ENCODE measurements around the gene CAMK2B. TPM values are rescaled to one million over a fixed set of nuclear protein-coding genes. Genes with fewer than 3 reads are reported as not detected.
A peak's percentile ranks its signal among the peaks of the same experiment; 100 is the strongest.

Gene CAMK2B
- 1 to 10 TPM in 2 of 4 donors, under 1 TPM in 2; 0.89 to 5.1 (median 1.2) TPM for total RNA-seq

DNA sequence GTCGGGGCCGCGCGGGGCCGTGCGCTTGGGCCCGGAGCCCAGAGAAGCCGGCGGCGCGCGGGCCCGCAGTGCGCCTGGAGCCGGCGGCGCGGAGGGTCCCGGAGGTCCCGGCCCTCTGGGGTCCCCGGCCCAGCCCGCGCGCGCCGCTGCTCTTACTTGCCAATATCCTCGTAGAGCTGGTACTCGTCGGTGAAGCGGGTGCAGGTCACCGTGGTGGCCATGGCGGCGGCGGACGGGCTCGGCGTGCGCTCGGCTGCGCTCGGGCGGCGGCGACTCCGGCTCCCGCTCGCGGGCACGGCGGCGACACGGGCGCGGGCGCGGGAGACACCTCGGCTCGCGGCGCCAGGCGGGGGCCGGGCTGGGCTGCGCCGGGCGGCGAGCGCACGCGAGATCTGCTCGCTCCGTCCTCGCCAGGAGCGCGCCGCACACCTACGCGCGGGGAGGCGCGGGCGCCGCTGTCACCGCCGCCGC, at the start of gene CAMK2B:
Gene CAMK2B (minus strand): TSS at position 394 of the 471 bp plus-strand sequence. CDS start 173 bp downstream, at position 221.
- no CpG with 5 or more reads among the region's 85 CpGs for WGBS
- no peak for DNase-seq (ENCODE audit: low spot score in 2 of 2)
- peak within 1 kb of the TSS; percentile 47 for H3K4me3 ChIP-seq
- TF ChIP-seq, protein P1, sequence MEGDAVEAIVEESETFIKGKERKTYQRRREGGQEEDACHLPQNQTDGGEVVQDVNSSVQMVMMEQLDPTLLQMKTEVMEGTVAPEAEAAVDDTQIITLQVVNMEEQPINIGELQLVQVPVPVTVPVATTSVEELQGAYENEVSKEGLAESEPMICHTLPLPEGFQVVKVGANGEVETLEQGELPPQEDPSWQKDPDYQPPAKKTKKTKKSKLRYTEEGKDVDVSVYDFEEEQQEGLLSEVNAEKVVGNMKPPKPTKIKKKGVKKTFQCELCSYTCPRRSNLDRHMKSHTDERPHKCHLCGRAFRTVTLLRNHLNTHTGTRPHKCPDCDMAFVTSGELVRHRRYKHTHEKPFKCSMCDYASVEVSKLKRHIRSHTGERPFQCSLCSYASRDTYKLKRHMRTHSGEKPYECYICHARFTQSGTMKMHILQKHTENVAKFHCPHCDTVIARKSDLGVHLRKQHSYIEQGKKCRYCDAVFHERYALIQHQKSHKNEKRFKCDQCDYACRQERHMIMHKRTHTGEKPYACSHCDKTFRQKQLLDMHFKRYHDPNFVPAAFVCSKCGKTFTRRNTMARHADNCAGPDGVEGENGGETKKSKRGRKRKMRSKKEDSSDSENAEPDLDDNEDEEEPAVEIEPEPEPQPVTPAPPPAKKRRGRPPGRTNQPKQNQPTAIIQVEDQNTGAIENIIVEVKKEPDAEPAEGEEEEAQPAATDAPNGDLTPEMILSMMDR (IDR thresholded peaks at IDR 0.05): no peak
- TF ChIP-seq POLR2AphosphoS5 (IDR thresholded peaks at IDR 0.05) (no peak), EP300 (IDR thresholded peaks at IDR 0.05) (no peak), POLR2A (IDR thresholded peaks at IDR 0.05) (no peak)
- peaks cover 10% of the 10 kb centered on the region for H3K4me1 ChIP-seq
- H3K36me3 ChIP-seq: no peaks in the 10 kb centered on the region
- no peak within 1 kb of the TSS for H3K27ac ChIP-seq
- H3K9me3 ChIP-seq: no peaks in the 10 kb centered on the region
- peaks cover 51% of the 10 kb centered on the region for H3K27me3 ChIP-seq

GRCh38 chr7:44374007-44374763, 48.8 kb upstream of the CAMK2B start:
- no peaks in the 10 kb centered on the region for H3K27me3 ChIP-seq
- no peak overlapping the region for H3K4me3 ChIP-seq
- H3K36me3 ChIP-seq: no peaks in the 10 kb centered on the region
- TF ChIP-seq POLR2A (IDR thresholded peaks at IDR 0.05) (no peak), EP300 (IDR thresholded peaks at IDR 0.05) (no peak), POLR2AphosphoS5 (IDR thresholded peaks at IDR 0.05) (no peak)
- TF ChIP-seq, protein P1 (IDR thresholded peaks at IDR 0.05): no peak
- no peak for DNase-seq (ENCODE audit: low spot score in 2 of 2)
- 73% methylated on average over 10 of the region's 12 CpGs for WGBS
- no peak overlapping the region for H3K27ac ChIP-seq
- no peaks in the 10 kb centered on the region for H3K4me1 ChIP-seq
- no peaks in the 10 kb centered on the region for H3K9me3 ChIP-seq

DNA sequence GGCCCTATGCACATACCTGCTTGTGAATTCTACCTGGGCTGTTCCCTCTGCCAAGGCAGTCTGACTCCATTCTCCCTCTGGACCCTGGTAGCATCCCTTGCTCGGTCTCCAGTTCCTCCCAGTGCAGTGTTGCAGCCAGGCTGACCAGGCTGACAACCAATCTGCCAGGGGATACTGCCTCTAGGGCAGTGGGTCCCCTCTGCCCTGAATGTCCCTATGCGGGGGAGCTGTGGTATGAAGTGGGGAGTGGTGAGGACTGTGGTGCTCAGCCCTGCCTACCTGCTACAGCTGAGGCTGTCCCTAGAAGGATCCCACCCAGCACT, 48.0 kb upstream of the CAMK2B start:
- Histone ChIP-seq H3K4me1 (no peaks in the 10 kb centered on the region), H3K4me3 (no peak overlapping the region), H3K9me3 (no peaks in the 10 kb centered on the region), H3K36me3 (no peaks in the 10 kb centered on the region), H3K27ac (no peak overlapping the region), H3K27me3 (no peaks in the 10 kb centered on the region)
- TF ChIP-seq EP300 (IDR thresholded peaks at IDR 0.05): no peak
- TF ChIP-seq POLR2AphosphoS5 (IDR thresholded peaks at IDR 0.05): no peak
- TF ChIP-seq, protein P1 (IDR thresholded peaks at IDR 0.05): no peak
- TF ChIP-seq POLR2A (IDR thresholded peaks at IDR 0.05): no peak
- no peak for DNase-seq (ENCODE audit: low spot score in 2 of 2)
- WGBS: 80% methylated on average over 2 of the region's 2 CpGs

GRCh38 chr7:44372560-44373417, 47.4 kb upstream of the CAMK2B start:
- Histone ChIP-seq H3K4me3 (no peak overlapping the region), H3K27me3 (peaks cover 2% of the 10 kb centered on the region), H3K36me3 (no peaks in the 10 kb centered on the region), H3K4me1 (no peaks in the 10 kb centered on the region), H3K27ac (no peak overlapping the region), H3K9me3 (no peaks in the 10 kb centered on the region)
- 88% methylated on average over 5 of the region's 5 CpGs for WGBS
- DNase-seq (ENCODE audit: low spot score in 2 of 2): no peak
- TF ChIP-seq, protein P1 (IDR thresholded peaks at IDR 0.05): no peak
- TF ChIP-seq POLR2AphosphoS5 (IDR thresholded peaks at IDR 0.05): no peak
- TF ChIP-seq EP300 (IDR thresholded peaks at IDR 0.05): no peak
- TF ChIP-seq POLR2A (IDR thresholded peaks at IDR 0.05): no peak

- TF ChIP-seq POLR2A (IDR thresholded peaks at IDR 0.05): no peak
- TF ChIP-seq EP300 (IDR thresholded peaks at IDR 0.05): no peak
- no peak for TF ChIP-seq POLR2AphosphoS5 (IDR thresholded peaks at IDR 0.05)
- TF ChIP-seq, protein P1 (IDR thresholded peaks at IDR 0.05): no peak
- 97% methylated on average over 1 of the region's 1 CpG for WGBS
- Histone ChIP-seq H3K4me1 (no peaks in the 10 kb centered on the region), H3K27me3 (peaks cover 4% of the 10 kb centered on the region), H3K27ac (no peak overlapping the region), H3K4me3 (no peak overlapping the region), H3K36me3 (no peaks in the 10 kb centered on the region), H3K9me3 (no peaks in the 10 kb centered on the region)
- no peak for DNase-seq (ENCODE audit: low spot score in 2 of 2)
Measured at GRCh38 chr7:44368885-44369284, 43.5 kb upstream of the CAMK2B start.

All from suprapubic skin (tissue), 4 donors.